ENCODE measurements around the gene ADAMTS7.
"Not testable (repeated sequence)": the region's sequence is repeated elsewhere in the genome, so short reads cannot be mapped to it uniquely, and the experiment has no call there.

GRCh38 chr15:78798355-78798754 is 12.9 kb downstream of the ADAMTS7 start:
- TF ChIP-seq CTCF (IDR thresholded peaks at IDR 0.05; ENCODE audit: control extremely low read depth in 1 of 3, insufficient read depth in 1 of 3, low read depth in 1 of 3, low read length in 3 of 3); NRF1 (IDR thresholded peaks at IDR 0.05; ENCODE audit: low read depth, low read length); JUN (IDR thresholded peaks at IDR 0.05; ENCODE audit: low read depth, low read length); SP2 (IDR thresholded peaks at IDR 0.05; ENCODE audit: low read length); POLR2A (IDR thresholded peaks at IDR 0.05; ENCODE audit: control extremely low read depth in 1 of 2, low read depth in 2 of 2, low read length in 2 of 2); JUND (IDR thresholded peaks at IDR 0.05; ENCODE audit: low read length); CHD2 (IDR thresholded peaks at IDR 0.05; ENCODE audit: low read length); POLR2AphosphoS5 (IDR thresholded peaks at IDR 0.05; ENCODE audit: low read depth, low read length): not testable (repeated sequence)

Measured in H1 (cell line).